Neuronal stem cell (in vitro differentiated cells): ENCODE measurements around the gene PNPLA8.
"Not testable (repeated sequence)": the region's sequence is repeated elsewhere in the genome, so short reads cannot be mapped to it uniquely, and the experiment has no call there.

Experiments
- DNase-seq: peaks from one replicate; pipeline ENCODE4 v3.0.0-alpha.2; 2013; ENCODE audit warnings: low spot score
- H2AFZ ChIP-seq: one replicate; pipeline ENCODE4 v1.6.1; 2013; ENCODE audit warnings: mild to moderate bottlenecking, low read length, inconsistent platforms
- H2AK5ac ChIP-seq: 2 replicates; pipeline ENCODE4 v1.6.1; 2013; ENCODE audit warnings: low read depth, mild to moderate bottlenecking, inconsistent platforms, low read length, moderate library complexity, mixed read lengths
- H2BK120ac ChIP-seq: 2 replicates; pipeline ENCODE4 v1.6.1; 2013; ENCODE audit warnings: low read depth, mild to moderate bottlenecking, inconsistent platforms, low read length, moderate library complexity, mixed read lengths
- H2BK12ac ChIP-seq: one replicate; pipeline ENCODE4 v1.6.1; 2013; ENCODE audit warnings: low read length, inconsistent platforms
- H2BK15ac ChIP-seq: 2 replicates; pipeline ENCODE4 v1.6.1; 2013; ENCODE audit warnings: mild to moderate bottlenecking, low read length, inconsistent platforms, mixed read lengths
- H2BK5ac ChIP-seq: one replicate; pipeline ENCODE4 v1.6.1; 2013; ENCODE audit warnings: inconsistent platforms, mild to moderate bottlenecking, low read length, moderate library complexity
- H3K14ac ChIP-seq: one replicate; pipeline ENCODE4 v1.6.1; 2013; ENCODE audit warnings: low read length, inconsistent platforms
- H3K18ac ChIP-seq: 2 replicates; pipeline ENCODE4 v1.6.1; 2013; ENCODE audit warnings: low read length, inconsistent platforms
- H3K23ac ChIP-seq: 2 replicates; pipeline ENCODE4 v1.6.1; 2013; ENCODE audit warnings: low read depth, mild to moderate bottlenecking, mixed read lengths, low read length, inconsistent platforms; ENCODE audit not compliant: poor library complexity
- H3K27ac ChIP-seq: replicated peaks from 3 replicates; pipeline ENCODE4 v1.5.1; 2013; ENCODE audit warnings: low read length, inconsistent platforms
- H3K27me3 ChIP-seq, 3 experiments: 2 replicates each; pipeline ENCODE4 v1.6.1; 2013; ENCODE audit warnings: low read length in 3 of 3, mild to moderate bottlenecking in 2 of 3, inconsistent platforms in 1 of 3, low read depth in 1 of 3, mixed read lengths in 1 of 3, moderate library complexity in 1 of 3; ENCODE audit not compliant: control insufficient read depth in 3 of 3, insufficient read depth in 3 of 3
- H3K36me3 ChIP-seq, 2 donors: replicated peaks in 1 of 2; 2 replicates each; pipeline ENCODE4 v1.6.1; 2013; ENCODE audit warnings: low read length in 2 of 2; ENCODE audit not compliant: control insufficient read depth in 2 of 2, insufficient read depth in 2 of 2
- H3K4ac ChIP-seq: 2 replicates; pipeline ENCODE4 v1.6.1; 2013; ENCODE audit warnings: inconsistent platforms, mild to moderate bottlenecking, low read length, moderate library complexity
- H3K4me1 ChIP-seq, 2 donors: 1 replicate in 1 of 2; 2 replicates in 1 of 2; pipeline ENCODE4 v1.6.1; 2013; ENCODE audit warnings: low read length in 2 of 2, low read depth in 1 of 2; ENCODE audit not compliant: control insufficient read depth in 2 of 2, insufficient read depth in 1 of 2
- H3K4me2 ChIP-seq: one replicate; pipeline ENCODE4 v1.6.1; 2013; ENCODE audit warnings: mild to moderate bottlenecking, low read length, inconsistent platforms; ENCODE audit not compliant: insufficient read depth, poor library complexity, severe bottlenecking
- H3K4me3 ChIP-seq, 2 donors: 2 replicates each; pipeline ENCODE4 v1.5.1; 2013; ENCODE audit warnings: low read length in 2 of 2, mild to moderate bottlenecking in 2 of 2, inconsistent platforms in 1 of 2, moderate library complexity in 1 of 2
- H3K79me1 ChIP-seq: one replicate; pipeline ENCODE4 v1.6.1; 2013; ENCODE audit warnings: low read depth, mild to moderate bottlenecking, inconsistent platforms, low read length, moderate library complexity
- H3K9ac ChIP-seq: one replicate; pipeline ENCODE4 v1.6.1; 2013; ENCODE audit warnings: mild to moderate bottlenecking, low read depth, low read length, inconsistent platforms; ENCODE audit not compliant: poor library complexity
- H3K9me3 ChIP-seq, 2 donors: replicated peaks in 1 of 2; 2 replicates each; pipeline versions ENCODE3 to v1.6.1; 2013; ENCODE audit warnings: low read length in 2 of 2, mild to moderate bottlenecking in 2 of 2, inconsistent platforms in 1 of 2, low read depth in 1 of 2, mixed read lengths in 1 of 2, moderate library complexity in 1 of 2; ENCODE audit not compliant: control insufficient read depth in 2 of 2, insufficient read depth in 1 of 2
- H4K8ac ChIP-seq: one replicate; pipeline ENCODE4 v1.6.1; 2013; ENCODE audit warnings: low read depth, mild to moderate bottlenecking, inconsistent platforms, low read length, moderate library complexity
- H4K91ac ChIP-seq: one replicate; pipeline ENCODE4 v1.6.1; 2013; ENCODE audit warnings: low read length, low read depth, mild to moderate bottlenecking, inconsistent platforms; ENCODE audit not compliant: poor library complexity
- WGBS, 2 donors: extraction: QIAGEN DNeasy Blood & Tissue Kit; methylation state at CpG; one replicate each; pipeline ENCODE4 v1.1.7; 2013; ENCODE audit warnings: missing lambda C conversion rate in 2 of 2, mixed read lengths in 1 of 2; ENCODE audit not compliant: insufficient read length in 2 of 2, insufficient replicate concordance in 1 of 2; ENCODE audit errors: extremely low coverage in 2 of 2; 5-methylcytosine and 5-hydroxymethylcytosine counted together

Gene PNPLA8

GRCh38 chr7:108538236-108538635 is 12.3 kb upstream of the PNPLA8 start:
- H3K27ac ChIP-seq, H3K27me3 ChIP-seq, H3K4ac ChIP-seq, H3K9ac ChIP-seq, H3K4me2 ChIP-seq, H3K18ac ChIP-seq, H2BK5ac ChIP-seq, H2AFZ ChIP-seq, DNase-seq, H2BK120ac ChIP-seq, H3K23ac ChIP-seq, H2BK12ac ChIP-seq, H3K14ac ChIP-seq, H2BK15ac ChIP-seq, H3K9me3 ChIP-seq, H3K79me1 ChIP-seq, H2AK5ac ChIP-seq, H3K36me3 ChIP-seq, H3K4me3 ChIP-seq, H3K4me1 ChIP-seq, H4K8ac ChIP-seq, H4K91ac ChIP-seq: not testable (repeated sequence)
- no CpG with 5 or more reads among the region's 2 CpGs for WGBS, 2 donors

GRCh38 chr7:108537229-108537628 is 11.3 kb upstream of the PNPLA8 start:
- H3K14ac ChIP-seq: no peak overlapping the region
- no peak overlapping the region for H2AFZ ChIP-seq
- no peak overlapping the region for H2BK5ac ChIP-seq
- no peaks in the 10 kb centered on the region for H3K27me3 ChIP-seq
- no peak overlapping the region for H3K9ac ChIP-seq
- no peak overlapping the region for H3K4ac ChIP-seq
- no peaks in the 10 kb centered on the region for H3K9me3 ChIP-seq
- H2AK5ac ChIP-seq: no peak overlapping the region
- no peak overlapping the region for H2BK15ac ChIP-seq
- no peak overlapping the region for H3K4me2 ChIP-seq
- no peak overlapping the region for H4K8ac ChIP-seq
- no CpG with 5 or more reads among the region's 2 CpGs for WGBS, 2 donors
- H4K91ac ChIP-seq: no peak overlapping the region
- H3K4me3 ChIP-seq: no peak overlapping the region
- H3K18ac ChIP-seq: no peak overlapping the region
- H3K23ac ChIP-seq: no peak overlapping the region
- H3K4me1 ChIP-seq: no peaks in the 10 kb centered on the region
- no peaks in the 10 kb centered on the region for H3K36me3 ChIP-seq
- no peak for DNase-seq
- H2BK120ac ChIP-seq: no peak overlapping the region
- no peaks in the 10 kb centered on the region for H3K79me1 ChIP-seq
- no peak overlapping the region for H2BK12ac ChIP-seq
- no peak overlapping the region for H3K27ac ChIP-seq

GRCh38 chr7:108535744-108536143 is 9.8 kb upstream of the PNPLA8 start:
- H2BK15ac ChIP-seq: no peak overlapping the region
- no peaks in the 10 kb centered on the region for H3K79me1 ChIP-seq
- no CpG with 5 or more reads among the region's 1 CpG for WGBS, 2 donors

GRCh38 chr7:108535257-108535656 is 9.3 kb upstream of the PNPLA8 start:
- H2BK15ac ChIP-seq: no peak overlapping the region
- no CpG with 5 or more reads among the region's 5 CpGs for WGBS, 2 donors
- DNase-seq: no peak
- H2AK5ac ChIP-seq: no peak overlapping the region
- no peaks in the 10 kb centered on the region for H3K4me1 ChIP-seq
- H3K79me1 ChIP-seq: no peaks in the 10 kb centered on the region
- no peak overlapping the region for H3K9ac ChIP-seq
- H3K36me3 ChIP-seq: no peaks in the 10 kb centered on the region
- H3K27ac ChIP-seq: no peak overlapping the region
- H3K23ac ChIP-seq: no peak overlapping the region
- H2BK120ac ChIP-seq: no peak overlapping the region
- no peak overlapping the region for H3K4me2 ChIP-seq
- H2AFZ ChIP-seq: no peak overlapping the region
- no peak overlapping the region for H2BK12ac ChIP-seq
- no peak overlapping the region for H3K4me3 ChIP-seq
- no peaks in the 10 kb centered on the region for H3K9me3 ChIP-seq
- H3K14ac ChIP-seq: no peak overlapping the region
- no peak overlapping the region for H4K91ac ChIP-seq
- no peak overlapping the region for H2BK5ac ChIP-seq
- no peaks in the 10 kb centered on the region for H3K27me3 ChIP-seq
- H4K8ac ChIP-seq: no peak overlapping the region
- no peak overlapping the region for H3K4ac ChIP-seq
- H3K18ac ChIP-seq: no peak overlapping the region

More at GRCh38 chr7:108535744-108536143, 9.8 kb upstream of the PNPLA8 start:
- DNase-seq: no peak
- Histone ChIP-seq H3K4ac (no peak overlapping the region), H3K18ac (no peak overlapping the region), H4K8ac (no peak overlapping the region), H3K36me3 (no peaks in the 10 kb centered on the region), H3K9ac (no peak overlapping the region), H3K14ac (no peak overlapping the region), H3K27ac (no peak overlapping the region), H2BK12ac (no peak overlapping the region), H2BK5ac (no peak overlapping the region), H3K4me3 (no peak overlapping the region), H2BK120ac (no peak overlapping the region), H3K27me3 (no peaks in the 10 kb centered on the region), H3K4me1 (no peaks in the 10 kb centered on the region), H2AFZ (no peak overlapping the region), H3K23ac (no peak overlapping the region), H3K4me2 (no peak overlapping the region), H4K91ac (no peak overlapping the region), H2AK5ac (no peak overlapping the region), H3K9me3 (no peaks in the 10 kb centered on the region)
